Psoas muscle (tissue), 8 donors: Measurements from ENCODE around the gene POM121C. TPM values are rescaled to one million over a fixed set of nuclear protein-coding genes. Genes with fewer than 3 reads are reported as not detected.
A peak's percentile ranks its signal among the peaks of the same experiment; 100 is the strongest.
"Not testable (repeated sequence)": the region's sequence is repeated elsewhere in the genome, so short reads cannot be mapped to it uniquely, and the experiment has no call there.

ENCODE experiments used
- ATAC-seq, 4 donors: fragments of 200-7000 bp; cut with Tn5 transposase; one replicate each; pipeline ENCODE4 v1.9.1; 2020; ENCODE audit warnings: moderate library complexity in 3 of 4, mild to moderate bottlenecking in 2 of 4
- DNase-seq, 2 donors: peaks; one replicate each; pipeline ENCODE4 v3.0.0-alpha.2; 2020
- H3K27ac ChIP-seq: fragments of 200-600 bp; one replicate; pipeline ENCODE4 v1.8.0; 2022
- H3K27me3 ChIP-seq, 3 donors: fragments of 200-600 bp in 1 of 3; one replicate each; pipeline versions ENCODE4 v1.6.1 to v1.8.0; 2013 to 2022; ENCODE audit warnings: low read length in 2 of 3, mild to moderate bottlenecking in 2 of 3, moderate library complexity in 1 of 3; ENCODE audit not compliant: insufficient read depth in 3 of 3
- H3K36me3 ChIP-seq, 2 donors: fragments of 200-600 bp in 1 of 2; one replicate each; pipeline versions ENCODE4 v1.6.1 to v1.8.0; 2013 to 2022; ENCODE audit warnings: low read depth in 1 of 2, mild to moderate bottlenecking in 1 of 2, moderate library complexity in 1 of 2; ENCODE audit not compliant: insufficient read depth in 1 of 2
- H3K4me1 ChIP-seq: fragments of 200-600 bp; one replicate; pipeline ENCODE4 v1.8.0; 2022
- H3K4me3 ChIP-seq: fragments of 200-600 bp; one replicate; pipeline ENCODE4 v1.8.0; 2022; ENCODE audit warnings: mild to moderate bottlenecking
- H3K9me3 ChIP-seq: fragments of 200-600 bp; one replicate; pipeline ENCODE4 v1.8.0; 2022
- WGBS, 3 donors: extraction: QIAGEN DNeasy Blood & Tissue Kit; methylation state at CpG; one replicate each; pipeline versions ENCODE4 v1.1.6 to v1.1.7; 2013; 5-methylcytosine and 5-hydroxymethylcytosine counted together
- intact Hi-C, 2 donors: fragments of 100-400 bp; cut with DNase I; formaldehyde crosslinking; loops; one replicate each; pipeline versions ENCODE4 v1.11.0 to v1.14.2; 2022
- long read RNA-seq, 2 donors: library from polyadenylated mRNA; unstranded; transcript quantifications; one replicate each; pipeline ENCODE4 v2.0.0, GENCODE V29; 2021
- polyA plus RNA-seq, 3 donors: library from polyadenylated mRNA; stranded (reverse); fragments of 200-250 nt; gene quantifications; one replicate each; pipeline ENCODE4 v1.2.3, GENCODE V29; 2013
- total RNA-seq, 4 donors: library from RNA; stranded (reverse); fragmentation: NEBNext Ultra II Directional in 2 of 4; extraction: Animal tissue kit (Norgen Biotek cat#: 25700) in 2 of 4; gene quantifications; one replicate each; pipeline versions ENCODE4 v1.2.1 to v1.2.4, GENCODE V29; 2021 to 2023
- TF ChIP-seq, protein P1 (sequence below): fragments of 200-600 bp; IDR thresholded peaks from one replicate; pipeline ENCODE4 v1.8.0; 2022; ENCODE audit warnings: antibody characterized with exemption
- donor health status: healthy with polysubstance abuse.
- donor health status: DM: no; HTN: no; CAD: no; lungs with moderate emphysema.
- donor health status: Bipolar disorder and iron deficiency.
- donor health status: healthy.
- donor health status: DM: yes; HTN: yes; CAD: no.
- donor health status: DM: no; HTN: no; CAD: no.
- donor health status: DM: no; HTN: no; CAD: no.
- donor health status: DM: yes; HTN: yes; CAD: no.

POM121C gene
- total RNA-seq (10 to 100 TPM; 19.4 to 29.3 (median 23.1) TPM), polyA plus RNA-seq (10 to 100 TPM in 1 of 3 donors, 1 to 10 TPM in 2; 7.9 to 18.8 (median 9.2) TPM)
- long read RNA-seq, donor 1, partial matches to known transcripts, result 4 of 10 reads
- long read RNA-seq, donor 1, other reads (novel, unspliced or antisense), result 6 of 10 reads
- long read RNA-seq, donor 2, partial matches to known transcripts, result 16 of 26 reads
- long read RNA-seq, donor 2, other reads (novel, unspliced or antisense), result 10 of 26 reads

DNA sequence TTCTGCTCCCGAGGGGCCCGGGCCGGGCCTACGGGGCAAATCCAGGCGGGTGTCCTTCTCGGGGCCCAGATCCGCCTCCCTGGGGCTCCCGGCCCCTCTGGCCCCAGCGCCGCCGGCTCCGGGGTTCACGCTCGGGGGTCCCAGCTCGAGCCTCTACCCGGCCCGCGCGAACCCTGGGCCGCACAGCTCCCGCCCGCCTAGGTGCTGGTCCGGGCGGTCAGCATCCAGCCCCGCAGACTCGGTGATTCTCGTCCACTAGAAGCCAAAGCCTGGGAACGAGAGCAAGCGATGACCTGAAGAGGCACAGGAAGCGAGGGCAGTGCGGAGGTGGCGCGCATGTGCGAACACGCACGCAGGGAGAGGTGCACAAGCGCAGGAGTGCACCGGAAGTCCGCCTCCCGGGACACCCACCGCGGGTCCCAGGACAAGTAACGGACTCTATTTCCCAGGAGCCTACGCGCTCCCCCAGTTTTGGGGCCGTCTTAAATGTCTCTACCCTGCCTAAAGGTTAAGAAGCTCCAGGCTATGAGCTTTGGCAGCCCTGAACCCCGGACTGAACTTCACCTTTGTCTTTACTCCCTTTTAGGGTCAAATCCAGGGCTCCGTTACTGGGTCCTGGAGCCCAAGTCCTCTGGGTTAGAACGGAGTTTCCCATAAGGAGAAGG lies at the start of gene POM121C:
Gene POM121C, minus strand, starts transcription at position 321 of the 665 bp plus-strand sequence. CDS start 44,803 bp downstream, outside the sequence.
- intact Hi-C loops, H3K9me3 ChIP-seq, H3K27me3 ChIP-seq, H3K4me1 ChIP-seq: not testable (repeated sequence)
- ATAC-seq (peak; percentile 100), DNase-seq (peak; percentile 95 to 97)
- Histone ChIP-seq H3K27ac (peak within 1 kb of the TSS; percentile 90), H3K36me3 (peaks cover 0 to 17% of the 10 kb centered on the region in 2 donors), H3K4me3 (peak within 1 kb of the TSS; percentile 85)
- 0 to 1% (median 0%) methylated on average over 49 of the region's 49 CpGs for WGBS, 3 donors

DNA sequence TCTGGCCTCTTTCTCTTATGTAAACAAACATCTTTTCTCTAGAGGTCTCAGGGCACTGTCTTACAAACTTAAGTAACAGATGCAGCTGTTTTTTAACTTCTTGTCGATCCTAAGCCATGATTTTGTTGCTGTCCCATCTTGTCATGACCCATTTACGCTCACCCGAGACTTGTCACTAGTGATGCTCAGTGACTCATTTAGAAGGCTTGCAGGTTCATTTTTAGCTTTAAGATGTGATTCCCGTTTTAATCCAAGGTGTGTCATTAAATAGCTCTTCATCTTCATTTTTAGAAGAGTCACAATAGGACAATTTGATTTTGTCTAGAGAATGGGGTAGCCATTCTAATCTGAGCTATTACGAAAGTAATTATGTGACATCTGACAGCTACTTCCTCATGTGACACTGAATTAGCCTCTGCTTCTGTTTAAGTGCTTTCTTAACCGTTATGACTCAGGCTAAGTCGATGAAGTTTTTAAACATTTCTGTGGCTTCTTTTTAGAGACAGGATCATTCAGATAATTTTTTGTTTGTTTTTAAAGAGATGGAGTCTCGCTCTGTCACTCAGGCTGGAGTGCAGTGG lies 48.7 kb upstream of the POM121C start:
- H3K27ac ChIP-seq, result no peak overlapping the region
- intact Hi-C loops, result loop anchor here (10.0 kb wide), 2 partner anchors 230 to 490 kb away; no protein-coding TSS in a partner anchor
- no peaks in the 10 kb centered on the region for H3K9me3 ChIP-seq
- TF ChIP-seq, protein P1, sequence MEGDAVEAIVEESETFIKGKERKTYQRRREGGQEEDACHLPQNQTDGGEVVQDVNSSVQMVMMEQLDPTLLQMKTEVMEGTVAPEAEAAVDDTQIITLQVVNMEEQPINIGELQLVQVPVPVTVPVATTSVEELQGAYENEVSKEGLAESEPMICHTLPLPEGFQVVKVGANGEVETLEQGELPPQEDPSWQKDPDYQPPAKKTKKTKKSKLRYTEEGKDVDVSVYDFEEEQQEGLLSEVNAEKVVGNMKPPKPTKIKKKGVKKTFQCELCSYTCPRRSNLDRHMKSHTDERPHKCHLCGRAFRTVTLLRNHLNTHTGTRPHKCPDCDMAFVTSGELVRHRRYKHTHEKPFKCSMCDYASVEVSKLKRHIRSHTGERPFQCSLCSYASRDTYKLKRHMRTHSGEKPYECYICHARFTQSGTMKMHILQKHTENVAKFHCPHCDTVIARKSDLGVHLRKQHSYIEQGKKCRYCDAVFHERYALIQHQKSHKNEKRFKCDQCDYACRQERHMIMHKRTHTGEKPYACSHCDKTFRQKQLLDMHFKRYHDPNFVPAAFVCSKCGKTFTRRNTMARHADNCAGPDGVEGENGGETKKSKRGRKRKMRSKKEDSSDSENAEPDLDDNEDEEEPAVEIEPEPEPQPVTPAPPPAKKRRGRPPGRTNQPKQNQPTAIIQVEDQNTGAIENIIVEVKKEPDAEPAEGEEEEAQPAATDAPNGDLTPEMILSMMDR, result no peak
- H3K36me3 ChIP-seq, result peaks cover 0 to 44% of the 10 kb centered on the region in 2 donors
- ATAC-seq (no peak), DNase-seq (no peak)
- 72 to 84% (median 77%) methylated on average over 8 of the region's 8 CpGs for WGBS, 3 donors
- no peaks in the 10 kb centered on the region for H3K27me3 ChIP-seq
- peaks cover 13% of the 10 kb centered on the region for H3K4me1 ChIP-seq
- H3K4me3 ChIP-seq, result no peak overlapping the region

DNA sequence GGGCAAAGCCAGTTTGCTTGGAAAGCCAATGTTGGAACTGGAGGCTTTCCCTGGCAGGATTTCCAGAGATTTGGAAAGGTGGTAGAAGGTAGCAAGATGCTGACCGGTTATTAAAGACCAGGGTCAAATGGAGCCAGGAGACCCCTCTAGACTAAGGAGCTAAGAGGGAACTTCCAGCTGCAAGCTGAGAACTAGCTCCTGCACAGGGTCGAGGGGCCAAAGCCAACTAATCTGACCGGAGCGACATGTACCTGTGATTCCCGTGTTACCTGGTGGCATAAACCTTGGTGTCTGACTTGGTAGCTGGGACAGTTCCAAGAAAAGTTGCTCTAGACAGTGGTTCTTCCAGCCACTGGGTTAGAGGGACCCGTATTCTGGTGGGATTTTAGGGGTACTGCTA lies 47.8 kb upstream of the POM121C start:
- no peak for ATAC-seq
- 91 to 95% (median 93%) methylated on average over 6 of the region's 6 CpGs for WGBS, 3 donors
- H3K27ac ChIP-seq, result no peak overlapping the region
- peaks cover 13% of the 10 kb centered on the region for H3K4me1 ChIP-seq
- H3K27me3 ChIP-seq, result no peaks in the 10 kb centered on the region
- no peak overlapping the region for H3K4me3 ChIP-seq
- no peaks in the 10 kb centered on the region for H3K9me3 ChIP-seq
- DNase-seq, result no peak
- peaks cover 0 to 37% of the 10 kb centered on the region in 2 donors for H3K36me3 ChIP-seq
- intact Hi-C loops, result loop anchor here (10.0 kb wide), 2 partner anchors 231 to 491 kb away; no protein-coding TSS in a partner anchor
- TF ChIP-seq, protein P1, result no peak

DNA sequence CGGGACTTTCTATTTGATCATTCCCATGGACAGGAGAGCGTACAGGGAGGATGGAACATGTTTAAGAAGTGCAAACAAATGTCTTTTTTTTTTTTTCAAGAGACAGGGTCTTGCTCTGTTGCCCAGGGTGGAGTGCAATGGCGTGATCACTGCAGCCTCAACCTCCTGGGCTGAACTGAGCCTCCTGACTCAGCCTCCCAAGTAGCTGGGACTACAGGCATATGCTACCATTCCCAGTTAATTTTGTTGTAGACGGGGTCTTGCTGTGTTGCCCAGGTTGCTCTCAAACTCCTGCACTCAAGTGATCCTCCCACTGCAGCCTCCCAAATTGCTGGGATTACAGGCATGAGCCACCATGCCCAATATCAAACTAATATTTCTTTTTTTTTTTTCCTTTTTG lies 46.5 kb upstream of the POM121C start:
- Histone ChIP-seq H3K9me3 (no peaks in the 10 kb centered on the region), H3K27me3 (no peaks in the 10 kb centered on the region), H3K27ac (no peak overlapping the region), H3K4me3 (no peak overlapping the region), H3K4me1 (peaks cover 17% of the 10 kb centered on the region), H3K36me3 (peaks cover 0 to 27% of the 10 kb centered on the region in 2 donors)
- intact Hi-C loops, result loop anchor here (10.0 kb wide), 2 partner anchors 232 to 492 kb away; no protein-coding TSS in a partner anchor
- ATAC-seq (no peak), DNase-seq (no peak)
- TF ChIP-seq, protein P1, result no peak
- WGBS, 3 donors, result 88 to 97% (median 95%) methylated on average over 4 of the region's 4 CpGs

DNA sequence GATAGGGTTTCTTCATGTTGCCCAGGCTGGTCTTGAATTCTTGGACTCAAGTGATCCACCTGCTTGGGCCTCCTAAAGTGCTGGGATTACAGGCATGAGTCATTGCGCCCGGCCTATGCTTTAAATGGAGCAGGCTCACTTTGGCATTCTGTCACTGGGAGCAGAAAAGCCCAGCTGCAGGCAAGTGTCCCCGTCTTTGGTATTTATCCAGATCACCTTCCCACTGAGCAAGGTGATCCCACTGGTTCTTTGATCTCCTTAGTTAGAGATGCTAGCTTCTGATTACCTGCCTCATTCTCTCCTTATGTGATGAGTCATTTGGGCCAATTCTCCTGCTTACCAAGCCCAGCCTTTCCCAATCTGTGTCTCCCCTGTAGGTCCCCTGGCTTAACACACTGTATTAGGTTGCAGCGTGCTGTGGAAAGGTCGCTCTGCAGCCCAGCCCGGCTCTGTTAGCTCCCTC lies 45.3 kb upstream of the POM121C start:
- 24 to 32% (median 31%) methylated on average over 6 of the region's 6 CpGs for WGBS, 3 donors
- no peaks in the 10 kb centered on the region for H3K9me3 ChIP-seq
- no peak overlapping the region for H3K4me3 ChIP-seq
- H3K27ac ChIP-seq, result peak overlapping the region; percentile 74
- ATAC-seq (peak; percentile 64 to 76 (median 74)), DNase-seq (peak; percentile 33 to 69)
- TF ChIP-seq, protein P1, result no peak
- peaks cover 23% of the 10 kb centered on the region for H3K4me1 ChIP-seq
- H3K36me3 ChIP-seq, result peaks cover 0 to 15% of the 10 kb centered on the region in 2 donors
- intact Hi-C loops, result loop anchor here (10.0 kb wide), 2 partner anchors 233 to 493 kb away; no protein-coding TSS in a partner anchor
- H3K27me3 ChIP-seq, result no peaks in the 10 kb centered on the region

DNA sequence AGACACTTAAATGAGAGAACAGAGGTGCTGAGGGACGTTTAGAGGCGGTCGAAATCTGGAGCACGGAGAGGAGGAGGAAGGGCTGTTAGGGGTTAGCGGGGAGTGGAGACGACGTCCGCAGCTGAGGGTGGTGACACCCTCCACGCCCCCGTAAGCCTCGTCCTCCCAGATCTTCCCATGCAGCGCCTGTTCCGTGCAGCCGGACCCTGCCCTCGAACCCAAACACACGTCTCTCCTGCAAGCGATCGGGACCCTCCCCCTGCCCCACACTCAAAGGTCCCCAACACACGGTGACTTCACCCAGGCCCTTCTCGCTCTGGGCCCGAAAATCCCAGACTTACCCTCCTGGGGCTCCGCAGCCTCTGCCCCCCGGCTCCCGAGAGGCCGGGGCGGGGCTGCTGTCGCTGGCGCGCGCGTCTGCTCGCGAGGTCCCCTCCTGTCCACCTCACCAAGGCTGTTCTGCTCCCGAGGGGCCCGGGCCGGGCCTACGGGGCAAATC lies 41.2 kb upstream of the POM121C start:
- peaks cover 0 to 37% of the 10 kb centered on the region in 2 donors for H3K36me3 ChIP-seq
- peak overlapping the region; percentile 92 for H3K27ac ChIP-seq
- peak in 1 of 2 donors; percentile 56 for DNase-seq
- H3K4me1 ChIP-seq, result peaks cover 29% of the 10 kb centered on the region
- H3K4me3 ChIP-seq, result peak overlapping the region; percentile 97
- H3K27me3 ChIP-seq, intact Hi-C loops, ATAC-seq, H3K9me3 ChIP-seq: not testable (repeated sequence)
- WGBS, 3 donors, result 1% methylated on average over 16 to 37 of the region's 37 CpGs

DNA sequence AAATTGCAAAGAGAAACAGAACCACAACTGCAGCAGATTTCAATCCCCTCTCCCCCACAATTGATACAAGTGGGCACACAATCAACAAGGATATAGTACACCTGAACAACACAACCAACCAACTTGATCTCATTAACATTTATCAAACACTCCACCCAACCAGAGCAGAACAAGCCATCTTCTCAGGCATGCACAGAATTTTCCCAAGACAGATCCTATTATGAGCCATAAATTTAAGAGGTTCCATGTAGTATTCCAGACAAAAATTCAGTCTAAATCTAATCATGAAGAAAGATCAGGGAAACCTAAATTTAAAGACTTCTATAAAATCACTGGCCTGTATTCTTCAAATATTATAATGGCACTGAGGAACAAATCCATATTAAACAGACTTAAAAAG lies 35.6 kb upstream of the POM121C start:
- intact Hi-C loops, result not testable (repeated sequence)

More for the DNA sequence above, 35.6 kb upstream of the POM121C start:
- not testable (repeated sequence) for H3K27me3 ChIP-seq, H3K4me3 ChIP-seq, ATAC-seq, H3K27ac ChIP-seq, H3K9me3 ChIP-seq, DNase-seq, H3K4me1 ChIP-seq
- H3K36me3 ChIP-seq, result peaks cover 0 to 60% of the 10 kb centered on the region in 2 donors
